Lower leg skin (tissue), 3 donors: Measurements from ENCODE around the gene PDSS2.

Source experiments
- POLR2A ChIP-seq, 2 donors: fragments of 450-650 bp; IDR thresholded peaks; one replicate each; pipeline ENCODE4 v1.6.1; 2016 to 2017; ENCODE audit warnings: antibody characterized with exemption in 2 of 2, mild to moderate bottlenecking in 1 of 2, moderate library complexity in 1 of 2
- TF ChIP-seq, protein P1 (sequence below), 3 donors: fragments of 450-650 bp; IDR thresholded peaks; one replicate each; pipeline ENCODE4 v1.5.1; 2016; ENCODE audit warnings: antibody characterized with exemption in 3 of 3, mild to moderate bottlenecking in 3 of 3, moderate library complexity in 2 of 3

DNA sequence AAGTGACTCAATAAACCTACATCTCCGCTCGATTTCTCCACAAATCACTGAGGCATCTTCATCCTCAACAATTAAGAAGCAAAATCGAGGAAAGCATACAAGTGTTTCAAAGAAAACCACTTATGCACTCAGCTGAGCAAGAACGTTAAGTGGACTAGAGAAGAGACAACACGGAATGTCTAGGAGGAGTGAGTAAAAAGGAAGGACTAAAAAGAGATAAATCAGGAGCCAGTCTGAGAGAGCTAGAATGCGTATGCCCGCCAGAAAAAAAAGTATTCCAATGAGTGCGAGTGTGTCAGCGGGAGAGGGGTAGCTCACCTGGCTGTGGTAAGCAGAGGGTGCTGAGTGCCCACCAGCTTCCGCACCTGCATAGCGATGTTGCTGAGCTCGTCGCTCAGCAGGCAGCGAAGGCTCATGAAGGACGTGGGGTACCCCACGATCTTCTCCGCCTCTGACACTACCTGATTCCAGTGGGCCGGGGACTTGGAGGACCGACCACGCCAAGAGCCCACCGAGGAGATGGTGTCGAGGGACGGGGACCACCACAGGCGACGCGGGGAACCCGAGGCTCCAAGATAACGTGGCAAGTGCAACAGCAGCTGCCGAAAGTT, 587 bp downstream of the PDSS2 start:
- no peak for TF ChIP-seq POLR2A (IDR thresholded peaks at IDR 0.05)
- TF ChIP-seq, protein P1, sequence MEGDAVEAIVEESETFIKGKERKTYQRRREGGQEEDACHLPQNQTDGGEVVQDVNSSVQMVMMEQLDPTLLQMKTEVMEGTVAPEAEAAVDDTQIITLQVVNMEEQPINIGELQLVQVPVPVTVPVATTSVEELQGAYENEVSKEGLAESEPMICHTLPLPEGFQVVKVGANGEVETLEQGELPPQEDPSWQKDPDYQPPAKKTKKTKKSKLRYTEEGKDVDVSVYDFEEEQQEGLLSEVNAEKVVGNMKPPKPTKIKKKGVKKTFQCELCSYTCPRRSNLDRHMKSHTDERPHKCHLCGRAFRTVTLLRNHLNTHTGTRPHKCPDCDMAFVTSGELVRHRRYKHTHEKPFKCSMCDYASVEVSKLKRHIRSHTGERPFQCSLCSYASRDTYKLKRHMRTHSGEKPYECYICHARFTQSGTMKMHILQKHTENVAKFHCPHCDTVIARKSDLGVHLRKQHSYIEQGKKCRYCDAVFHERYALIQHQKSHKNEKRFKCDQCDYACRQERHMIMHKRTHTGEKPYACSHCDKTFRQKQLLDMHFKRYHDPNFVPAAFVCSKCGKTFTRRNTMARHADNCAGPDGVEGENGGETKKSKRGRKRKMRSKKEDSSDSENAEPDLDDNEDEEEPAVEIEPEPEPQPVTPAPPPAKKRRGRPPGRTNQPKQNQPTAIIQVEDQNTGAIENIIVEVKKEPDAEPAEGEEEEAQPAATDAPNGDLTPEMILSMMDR (IDR thresholded peaks at IDR 0.05): no peak
